GM21619 (cell line): ENCODE measurements around the gene ITSN1.
"Not testable (repeated sequence)": the region's sequence is repeated elsewhere in the genome, so short reads cannot be mapped to it uniquely, and the experiment has no call there.

Source experiments
- ATAC-seq: cut with Tn5 transposase; IDR thresholded peaks from one replicate; pipeline ENCODE4 v1.9.1; 2021; ENCODE audit not compliant: unreplicated experiment

ITSN1 gene

GRCh38 chr21:33729139-33729538 lies 86.8 kb downstream of the ITSN1 start:
- not testable (repeated sequence) for ATAC-seq

- ATAC-seq = no peak
Measured at GRCh38 chr21:33729641-33730040, 87.3 kb downstream of the ITSN1 start.

- ATAC-seq = no peak
Measured at GRCh38 chr21:33731447-33731846, 89.1 kb downstream of the ITSN1 start.

GRCh38 chr21:33732038-33732437 lies 89.7 kb downstream of the ITSN1 start:
- no peak for ATAC-seq

GRCh38 chr21:33733601-33734000 lies 91.3 kb downstream of the ITSN1 start:
- ATAC-seq = no peak

GRCh38 chr21:33734291-33734690 lies 92.0 kb downstream of the ITSN1 start:
- no peak for ATAC-seq

GRCh38 chr21:33734818-33735217 lies 92.5 kb downstream of the ITSN1 start:
- ATAC-seq = no peak

GRCh38 chr21:33736569-33736968 lies 94.3 kb downstream of the ITSN1 start:
- no peak for ATAC-seq

- ATAC-seq = no peak
Measured at GRCh38 chr21:33739701-33740100, 97.4 kb downstream of the ITSN1 start.

GRCh38 chr21:33747420-33747819 lies 105.1 kb downstream of the ITSN1 start:
- ATAC-seq = no peak

- no peak for ATAC-seq
Measured at GRCh38 chr21:33748903-33749302, 106.6 kb downstream of the ITSN1 start.

- ATAC-seq = no peak
Measured at GRCh38 chr21:33750017-33750416, 107.7 kb downstream of the ITSN1 start.

GRCh38 chr21:33751120-33751519 lies 108.8 kb downstream of the ITSN1 start:
- no peak for ATAC-seq

GRCh38 chr21:33751533-33751932 lies 109.2 kb downstream of the ITSN1 start:
- no peak for ATAC-seq

GRCh38 chr21:33752260-33752659 lies 110.0 kb downstream of the ITSN1 start:
- no peak for ATAC-seq

GRCh38 chr21:33753886-33754285 lies 111.6 kb downstream of the ITSN1 start:
- no peak for ATAC-seq

GRCh38 chr21:33754481-33754880 lies 112.2 kb downstream of the ITSN1 start:
- no peak for ATAC-seq

- no peak for ATAC-seq
Measured at GRCh38 chr21:33755354-33755753, 113.1 kb downstream of the ITSN1 start.

- no peak for ATAC-seq
Measured at GRCh38 chr21:33760641-33761440, 118.5 kb downstream of the ITSN1 start.

GRCh38 chr21:33761441-33762036 lies 119.2 kb downstream of the ITSN1 start:
- no peak for ATAC-seq

GRCh38 chr21:33762803-33763581 lies 120.7 kb downstream of the ITSN1 start:
- no peak for ATAC-seq

GRCh38 chr21:33763582-33763899 lies 121.2 kb downstream of the ITSN1 start:
- no peak for ATAC-seq
